Measurements from ENCODE around the gene PER3. TPM values are rescaled to one million over a fixed set of nuclear protein-coding genes. Genes with fewer than 3 reads are reported as not detected.

The PER3 gene
- total RNA-seq, 1 experiment from 2014 or later = 5.8 TPM

GRCh38 chr1:7744882-7745281 is 39.2 kb upstream of the PER3 start:
- Histone ChIP-seq H3K9me3 (ENCODE audit: control insufficient read depth in 1 of 2, insufficient read depth in 1 of 2, low read depth in 1 of 2, low read length in 2 of 2) (no peaks in the 10 kb centered on the region), H3K4me1 (ENCODE audit: control insufficient read depth in 1 of 2, insufficient read depth in 2 of 2, low read length in 2 of 2) (no peaks in the 10 kb centered on the region), H3K27me3 (ENCODE audit: insufficient read depth, low read length) (no peaks in the 10 kb centered on the region), H3K36me3 (ENCODE audit: control insufficient read depth in 1 of 2, insufficient read depth in 2 of 2, low read length in 2 of 2) (peaks cover 10 to 18% of the 10 kb centered on the region in 2 experiments), H3K9ac (ENCODE audit: low read length) (no peak overlapping the region), H3K79me2 (ENCODE audit: insufficient read depth, low read length) (no peaks in the 10 kb centered on the region), H3K4me3 (replicated peaks in 1 of 2; ENCODE audit: low read depth in 1 of 2, low read length in 2 of 2) (no peak overlapping the region), H4K20me1 (ENCODE audit: insufficient read depth) (no peaks in the 10 kb centered on the region), H3K9me2 (ENCODE audit: insufficient read depth) (no peaks in the 10 kb centered on the region), H2AFZ (ENCODE audit: low read depth, low read length, poor library complexity, severe bottlenecking) (no peak overlapping the region), H3K4me2 (ENCODE audit: low read length) (no peak overlapping the region), H3K27ac (ENCODE audit: low read depth, low read length) (no peak overlapping the region)
- DNase-seq (ENCODE audit: low read depth, low spot score) (no peak), ATAC-seq (no peak)
- ChIA-PET POLR2A (no interaction called here), RAD21 (ENCODE audit: low non-redundant PET in 1 of 2, low total read pairs in 2 of 2, uncharacterized antibody in 2 of 2, unreplicated experiment in 2 of 2) (no interaction called here), CTCF (interaction anchor here (0.9 kb wide), 1 partner anchor 8 kb away, joined by 3 read pairs; no protein-coding TSS in a partner anchor)
- no TSS peak for BruUV-seq (replicated peaks)
- TF ChIP-seq FOSL1 (IDR thresholded peaks at IDR 0.05; ENCODE audit: low read depth) (no peak), EZH2phosphoT487 (IDR thresholded peaks at IDR 0.05; ENCODE audit: borderline replicate concordance) (no peak), RAD21 (IDR thresholded peaks at IDR 0.05; ENCODE audit: low read depth) (no peak), SRF (IDR thresholded peaks at IDR 0.05; ENCODE audit: low read depth) (no peak), EGR1 (IDR thresholded peaks at IDR 0.05; ENCODE audit: low read depth) (no peak), TCF7L2 (IDR thresholded peaks at IDR 0.05; ENCODE audit: borderline replicate concordance, extremely low read depth, insufficient read depth, insufficient read length) (no peak), EZH2 (IDR thresholded peaks at IDR 0.05) (no peak), CEBPB (IDR thresholded peaks at IDR 0.05; ENCODE audit: low read depth) (no peak), SP1 (IDR thresholded peaks at IDR 0.05; ENCODE audit: low read depth) (no peak), MAX (IDR thresholded peaks at IDR 0.05) (no peak), ZFX (IDR thresholded peaks at IDR 0.05) (no peak), ZBTB33 (IDR thresholded peaks at IDR 0.05; ENCODE audit: extremely low read depth, insufficient replicate concordance, low read length) (no peak), ZNF274 (IDR thresholded peaks at IDR 0.05; ENCODE audit: low read depth, low read length) (no peak), YY1 (IDR thresholded peaks at IDR 0.05; ENCODE audit: extremely low read depth, insufficient replicate concordance, low read depth, low read length) (no peak), ELF1 (IDR thresholded peaks at IDR 0.05; ENCODE audit: borderline replicate concordance, low read depth) (no peak)
- intact Hi-C loops (cut with micrococcal nuclease) = no loop called here

Measured in HCT116 (cell line).